HepG2 (cell line): ENCODE results near the gene NOL4L. TPM values are rescaled to one million over a fixed set of nuclear protein-coding genes. Genes with fewer than 3 reads are reported as not detected.

ENCODE experiments used
- ATF5 ChIP-seq: sonication (generic); formaldehyde crosslinking; IDR thresholded peaks from 2 replicates; pipeline ENCODE4 v1.4.0; 2020; ENCODE audit warnings: mild to moderate bottlenecking, low read depth, missing genetic modification reagents
- HIVEP1 ChIP-seq: sonication (generic); formaldehyde crosslinking; IDR thresholded peaks from 2 replicates; pipeline ENCODE4 v1.4.0; 2020; ENCODE audit warnings: mild to moderate bottlenecking, missing genetic modification reagents
- HNRNPL ChIP-seq: fragments of 200-400 bp; formaldehyde crosslinking; IDR thresholded peaks from 2 replicates; pipeline ENCODE4 v1.6.1; 2017; ENCODE audit warnings: mild to moderate bottlenecking, low read depth, low read length
- MAFF ChIP-seq: IDR thresholded peaks from 2 replicates; pipeline ENCODE4 v1.6.1; 2011; ENCODE audit warnings: low read depth, low read length, improper control_type of control experiment
- MYC ChIP-seq: sonication (generic); formaldehyde crosslinking; IDR thresholded peaks from 2 replicates; pipeline ENCODE4 v1.9.0; 2021; ENCODE audit warnings: missing genetic modification reagents, borderline replicate concordance
- RBFOX2 ChIP-seq: fragments of 200-400 bp; formaldehyde crosslinking; IDR thresholded peaks from 2 replicates; pipeline ENCODE4 v1.6.1; 2017; ENCODE audit warnings: low read depth, mild to moderate bottlenecking, low read length
- polyA plus RNA-seq, 8 experiments: library from polyadenylated mRNA; depleted of rRNA in 3 of 8; stranded (reverse) in 7 of 8; unstranded in 1 of 8; fragments of >200 nt; fragmentation: Illumina TruSeq in 4 of 8; extraction: Trizol in 4 of 8; gene quantifications; 2 replicates each; pipeline versions ENCODE4 v1.2.1 to v1.2.3, GENCODE V29; 2011 to 2016; ENCODE audit warnings: low read depth in 4 of 8, missing spikeins in 1 of 8, mixed read lengths in 1 of 8; ENCODE audit not compliant: insufficient read depth in 1 of 8
- total RNA-seq, 5 experiments: library from RNA; depleted of rRNA; stranded (reverse); fragments of >200 nt; fragmentation: Illumina TruSeq; extraction: Trizol; gene quantifications; 2 replicates each; pipeline ENCODE4 v1.2.3, GENCODE V29; 2016; ENCODE audit warnings: low read depth in 1 of 5
- TF ChIP-seq, protein P1 (sequence below): IDR thresholded peaks from 2 replicates; pipeline ENCODE4 v1.6.1; 2016
- TF ChIP-seq, protein P2 (sequence below): sonication (generic); formaldehyde crosslinking; IDR thresholded peaks from 2 replicates; pipeline ENCODE4 v1.4.0; 2020; ENCODE audit warnings: mild to moderate bottlenecking, missing genetic modification reagents

NOL4L gene
- total and polyA plus RNA-seq, 2 of the 13 experiments (the other 11 are each of a cell fraction or from before 2014, with no cell fraction given), result 16.6 to 35.4 TPM

- TF ChIP-seq, protein P1, sequence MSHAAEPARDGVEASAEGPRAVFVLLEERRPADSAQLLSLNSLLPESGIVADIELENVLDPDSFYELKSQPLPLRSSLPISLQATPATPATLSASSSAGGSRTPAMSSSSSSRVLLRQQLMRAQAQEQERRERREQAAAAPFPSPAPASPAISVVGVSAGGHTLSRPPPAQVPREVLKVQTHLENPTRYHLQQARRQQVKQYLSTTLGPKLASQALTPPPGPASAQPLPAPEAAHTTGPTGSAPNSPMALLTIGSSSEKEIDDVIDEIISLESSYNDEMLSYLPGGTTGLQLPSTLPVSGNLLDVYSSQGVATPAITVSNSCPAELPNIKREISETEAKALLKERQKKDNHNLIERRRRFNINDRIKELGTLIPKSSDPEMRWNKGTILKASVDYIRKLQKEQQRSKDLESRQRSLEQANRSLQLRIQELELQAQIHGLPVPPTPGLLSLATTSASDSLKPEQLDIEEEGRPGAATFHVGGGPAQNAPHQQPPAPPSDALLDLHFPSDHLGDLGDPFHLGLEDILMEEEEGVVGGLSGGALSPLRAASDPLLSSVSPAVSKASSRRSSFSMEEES (CRISPR knock-in tag), result no peak
- TF ChIP-seq MAFF (no peak), RBFOX2 (0 out of 2 replicates have a peak, but pooled peaks have one; percentile 29), ATF5 (CRISPR knock-in tag) (0 out of 2 replicates have a peak, but pooled peaks have one; percentile 46), MYC (CRISPR knock-in tag) (no peak), HIVEP1 (peak; percentile 46; the same call in 1 of the 2 replicates), HNRNPL (0 out of 2 replicates have a peak, but pooled peaks have one; percentile 30)
- TF ChIP-seq, protein P2, sequence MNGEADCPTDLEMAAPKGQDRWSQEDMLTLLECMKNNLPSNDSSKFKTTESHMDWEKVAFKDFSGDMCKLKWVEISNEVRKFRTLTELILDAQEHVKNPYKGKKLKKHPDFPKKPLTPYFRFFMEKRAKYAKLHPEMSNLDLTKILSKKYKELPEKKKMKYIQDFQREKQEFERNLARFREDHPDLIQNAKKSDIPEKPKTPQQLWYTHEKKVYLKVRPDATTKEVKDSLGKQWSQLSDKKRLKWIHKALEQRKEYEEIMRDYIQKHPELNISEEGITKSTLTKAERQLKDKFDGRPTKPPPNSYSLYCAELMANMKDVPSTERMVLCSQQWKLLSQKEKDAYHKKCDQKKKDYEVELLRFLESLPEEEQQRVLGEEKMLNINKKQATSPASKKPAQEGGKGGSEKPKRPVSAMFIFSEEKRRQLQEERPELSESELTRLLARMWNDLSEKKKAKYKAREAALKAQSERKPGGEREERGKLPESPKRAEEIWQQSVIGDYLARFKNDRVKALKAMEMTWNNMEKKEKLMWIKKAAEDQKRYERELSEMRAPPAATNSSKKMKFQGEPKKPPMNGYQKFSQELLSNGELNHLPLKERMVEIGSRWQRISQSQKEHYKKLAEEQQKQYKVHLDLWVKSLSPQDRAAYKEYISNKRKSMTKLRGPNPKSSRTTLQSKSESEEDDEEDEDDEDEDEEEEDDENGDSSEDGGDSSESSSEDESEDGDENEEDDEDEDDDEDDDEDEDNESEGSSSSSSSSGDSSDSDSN (CRISPR knock-in tag), result 0 out of 2 replicates have a peak, but pooled peaks have one; percentile 3
Measured at GRCh38 chr20:32477594-32478512, 107.3 kb downstream of the NOL4L start (continued).
